ENCODE results near the gene RNF123. TPM values are rescaled to one million over a fixed set of nuclear protein-coding genes. Genes with fewer than 3 reads are reported as not detected.
A peak's percentile ranks its signal among the peaks of the same experiment; 100 is the strongest.

Gene RNF123
- total RNA-seq, 1 donor from 2014 or later: 54.3 TPM

DNA sequence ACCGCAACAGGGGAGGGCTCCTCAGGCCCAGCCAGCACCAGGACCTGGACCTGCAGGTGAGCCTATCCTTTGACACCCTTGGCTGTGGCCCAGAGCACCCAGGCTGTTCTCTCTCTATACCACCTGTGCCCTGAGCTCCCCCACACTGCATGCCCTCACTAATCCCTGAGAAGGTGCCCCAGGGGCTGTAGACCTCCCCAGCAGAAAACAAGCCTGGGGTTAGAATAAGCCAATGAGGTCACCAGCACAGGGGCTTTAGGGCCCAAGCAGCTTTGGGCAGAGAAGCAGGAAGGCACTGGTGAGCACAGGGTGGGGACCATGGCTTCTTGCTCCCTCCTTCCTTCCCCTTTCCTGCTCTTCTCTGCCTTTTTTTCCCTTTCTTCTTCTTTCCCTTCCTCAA, 25.5 kb upstream of the RNF123 start:
- intact Hi-C loops (cut with micrococcal nuclease): no loop called here
- no peaks in the 10 kb centered on the region for H3K4me1 Mint-ChIP-seq (ENCODE audit: low read depth)

DNA sequence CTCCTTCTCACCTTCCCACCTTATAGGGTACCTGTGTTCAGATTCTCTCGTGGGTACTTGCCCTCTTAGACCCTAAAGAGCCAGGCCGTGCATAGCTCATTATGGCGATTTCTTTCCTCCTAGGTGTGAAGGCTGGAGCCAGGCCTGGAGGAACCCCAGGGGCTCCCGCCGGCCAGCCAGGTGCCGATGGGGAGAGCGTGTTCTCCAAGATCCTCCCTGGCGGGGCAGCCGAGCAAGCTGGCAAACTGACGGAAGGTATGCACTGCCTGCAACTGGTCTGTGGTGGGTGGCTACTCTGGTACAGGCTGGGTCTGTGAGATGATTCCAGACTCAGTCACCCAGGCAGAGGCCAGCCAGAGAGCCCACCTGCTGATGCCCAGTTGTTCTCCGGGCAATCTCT, 25.1 kb upstream of the RNF123 start:
- intact Hi-C loops (cut with micrococcal nuclease): no loop called here
- Mint-ChIP-seq H3K27ac (no peak overlapping the region), H3K36me3 (ENCODE audit: low read depth) (no peaks in the 10 kb centered on the region), H3K4me3 (no peak overlapping the region), H3K4me1 (ENCODE audit: low read depth) (no peaks in the 10 kb centered on the region), H3K9me3 (no peaks in the 10 kb centered on the region), H3K27me3 (ENCODE audit: insufficient read depth) (no peaks in the 10 kb centered on the region)
- no peak for DNase-seq (ENCODE audit: low spot score)

More for the DNA sequence above, 25.5 kb upstream of the RNF123 start:
- H3K9me3 Mint-ChIP-seq: no peaks in the 10 kb centered on the region
- no peaks in the 10 kb centered on the region for H3K36me3 Mint-ChIP-seq (ENCODE audit: low read depth)
- no peak overlapping the region for H3K27ac Mint-ChIP-seq
- no peak overlapping the region for H3K4me3 Mint-ChIP-seq
- H3K27me3 Mint-ChIP-seq (ENCODE audit: insufficient read depth): no peaks in the 10 kb centered on the region
- no peak for DNase-seq (ENCODE audit: low spot score)

GRCh38 chr3:49665822-49666519, 23.4 kb upstream of the RNF123 start:
- intact Hi-C loops (cut with micrococcal nuclease): no loop called here
- H3K27me3 Mint-ChIP-seq (ENCODE audit: insufficient read depth): no peaks in the 10 kb centered on the region
- H3K36me3 Mint-ChIP-seq (ENCODE audit: low read depth): no peaks in the 10 kb centered on the region
- DNase-seq (ENCODE audit: low spot score): no peak
- no peak overlapping the region for H3K27ac Mint-ChIP-seq
- H3K4me1 Mint-ChIP-seq (ENCODE audit: low read depth): no peaks in the 10 kb centered on the region
- H3K9me3 Mint-ChIP-seq: no peaks in the 10 kb centered on the region
- H3K4me3 Mint-ChIP-seq: no peak overlapping the region

DNA sequence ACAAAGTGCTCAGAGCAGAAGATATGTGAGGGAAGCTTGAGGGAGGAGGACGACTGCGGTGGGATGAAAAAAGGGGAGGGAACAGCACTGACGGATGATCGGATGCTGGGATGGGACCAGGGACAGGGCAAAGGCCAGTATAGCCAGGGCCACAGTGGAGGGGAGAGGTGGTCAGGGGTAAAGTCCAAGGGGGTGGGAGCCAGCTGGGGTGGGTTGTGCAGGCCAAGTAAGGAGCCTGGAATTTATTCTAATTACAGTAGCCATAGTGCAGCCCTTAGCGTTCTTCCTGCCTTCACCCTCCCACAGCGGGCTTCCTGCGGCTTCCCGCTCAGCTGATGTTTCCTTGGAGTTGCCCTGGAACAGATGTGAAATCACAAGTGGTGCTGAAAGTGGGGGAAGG, 22.8 kb upstream of the RNF123 start:
- Mint-ChIP-seq H3K36me3 (ENCODE audit: low read depth) (no peaks in the 10 kb centered on the region), H3K27ac (no peak overlapping the region), H3K27me3 (ENCODE audit: insufficient read depth) (no peaks in the 10 kb centered on the region), H3K4me1 (ENCODE audit: low read depth) (peaks cover under 1% of the 10 kb centered on the region), H3K9me3 (no peaks in the 10 kb centered on the region), H3K4me3 (no peak overlapping the region)
- no peak for DNase-seq (ENCODE audit: low spot score)
- intact Hi-C loops (cut with micrococcal nuclease): no loop called here

DNA sequence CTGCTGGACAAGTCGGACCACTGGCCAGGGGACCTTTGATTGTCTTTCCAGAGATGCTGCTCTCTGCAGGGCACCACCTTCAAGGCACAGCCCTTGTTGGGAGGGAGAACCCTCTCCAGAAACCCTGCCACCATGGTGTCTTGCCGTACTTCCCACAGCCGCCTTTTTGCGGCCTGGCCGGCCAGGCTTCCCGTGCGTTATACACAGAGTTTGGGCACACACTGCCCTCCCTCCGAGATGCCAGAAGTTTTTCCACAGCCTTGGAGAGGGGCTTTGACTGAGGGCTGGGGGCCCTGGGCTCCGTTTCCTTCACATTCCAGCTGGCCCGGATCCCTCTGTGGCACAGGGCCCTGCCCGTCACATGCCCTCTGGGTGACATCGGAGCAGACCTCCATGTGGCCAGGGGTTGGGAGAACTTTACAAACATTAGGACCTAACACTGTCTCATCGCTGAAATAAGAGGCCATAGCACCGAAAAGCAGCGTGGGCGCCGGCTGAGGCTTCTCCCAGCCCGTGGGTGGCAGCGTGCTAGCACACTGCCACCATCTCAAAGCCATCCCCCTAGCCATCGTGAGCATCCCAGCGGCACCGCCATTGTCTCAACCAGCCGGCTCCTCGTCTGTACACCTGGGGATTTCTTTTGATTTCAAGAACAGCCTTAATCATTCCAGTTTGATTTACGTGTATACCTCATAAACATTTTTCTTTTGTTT, 21.5 kb upstream of the RNF123 start:
- Mint-ChIP-seq H3K27ac (no peak overlapping the region), H3K27me3 (ENCODE audit: insufficient read depth) (no peaks in the 10 kb centered on the region), H3K9me3 (no peaks in the 10 kb centered on the region), H3K4me3 (no peak overlapping the region), H3K4me1 (ENCODE audit: low read depth) (peaks cover 8% of the 10 kb centered on the region), H3K36me3 (ENCODE audit: low read depth) (no peaks in the 10 kb centered on the region)
- intact Hi-C loops (cut with micrococcal nuclease): no loop called here
- DNase-seq (ENCODE audit: low spot score): no peak

DNA sequence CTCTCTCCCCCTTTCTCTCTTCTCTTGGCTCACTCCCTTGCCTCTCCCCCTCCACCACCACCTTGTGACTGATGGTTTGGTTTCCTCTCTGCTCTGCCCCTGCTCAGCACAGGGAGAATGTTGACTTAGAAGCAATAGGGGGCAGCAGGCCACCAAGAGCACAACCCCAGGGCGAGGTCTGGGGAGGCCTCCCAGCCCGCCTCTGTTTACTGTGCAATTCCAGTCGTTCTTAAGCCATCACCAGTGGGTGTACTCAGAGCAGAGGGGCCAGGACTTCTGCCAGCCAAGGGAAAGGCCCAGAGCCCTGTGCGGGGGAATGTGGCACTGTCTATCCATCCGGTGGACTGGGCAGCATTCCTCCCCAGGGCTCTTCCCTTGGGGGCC, 21.0 kb upstream of the RNF123 start:
- Mint-ChIP-seq H3K27me3 (ENCODE audit: insufficient read depth) (no peaks in the 10 kb centered on the region), H3K36me3 (ENCODE audit: low read depth) (no peaks in the 10 kb centered on the region), H3K27ac (no peak overlapping the region), H3K9me3 (no peaks in the 10 kb centered on the region), H3K4me3 (no peak overlapping the region), H3K4me1 (ENCODE audit: low read depth) (peaks cover 13% of the 10 kb centered on the region)
- no peak for DNase-seq (ENCODE audit: low spot score)
- intact Hi-C loops (cut with micrococcal nuclease): no loop called here

GRCh38 chr3:49668861-49669260, 20.5 kb upstream of the RNF123 start:
- no peak for DNase-seq (ENCODE audit: low spot score)
- Mint-ChIP-seq H3K4me1 (ENCODE audit: low read depth) (peaks cover 14% of the 10 kb centered on the region), H3K36me3 (ENCODE audit: low read depth) (no peaks in the 10 kb centered on the region), H3K27ac (no peak overlapping the region), H3K9me3 (no peaks in the 10 kb centered on the region), H3K4me3 (no peak overlapping the region), H3K27me3 (ENCODE audit: insufficient read depth) (no peaks in the 10 kb centered on the region)
- intact Hi-C loops (cut with micrococcal nuclease): no loop called here

DNA sequence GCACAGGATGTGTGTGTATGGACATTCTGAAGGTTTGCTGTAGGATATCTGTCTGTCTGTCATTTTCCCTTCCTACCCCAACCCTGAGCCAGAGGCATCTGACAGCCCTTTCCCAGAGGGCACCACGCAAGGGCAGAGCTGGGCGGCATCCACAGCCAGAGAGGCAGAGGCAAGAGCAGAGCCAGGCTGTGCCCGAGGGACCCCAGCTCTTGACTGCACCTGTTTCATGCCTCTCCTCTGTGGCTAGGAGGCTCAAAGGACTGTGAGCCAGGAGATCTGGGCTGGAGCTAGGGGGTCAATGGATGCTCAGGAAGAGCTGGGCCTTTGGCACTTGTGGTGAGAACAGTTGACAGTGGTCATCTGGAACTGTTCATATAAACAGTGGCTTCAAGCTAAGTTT, 20.0 kb upstream of the RNF123 start:
- DNase-seq (ENCODE audit: low spot score): no peak
- Mint-ChIP-seq H3K4me1 (ENCODE audit: low read depth) (peaks cover 14% of the 10 kb centered on the region), H3K27ac (no peak overlapping the region), H3K9me3 (no peaks in the 10 kb centered on the region), H3K4me3 (no peak overlapping the region), H3K27me3 (ENCODE audit: insufficient read depth) (no peaks in the 10 kb centered on the region), H3K36me3 (ENCODE audit: low read depth) (no peaks in the 10 kb centered on the region)
- intact Hi-C loops (cut with micrococcal nuclease): no loop called here

DNA sequence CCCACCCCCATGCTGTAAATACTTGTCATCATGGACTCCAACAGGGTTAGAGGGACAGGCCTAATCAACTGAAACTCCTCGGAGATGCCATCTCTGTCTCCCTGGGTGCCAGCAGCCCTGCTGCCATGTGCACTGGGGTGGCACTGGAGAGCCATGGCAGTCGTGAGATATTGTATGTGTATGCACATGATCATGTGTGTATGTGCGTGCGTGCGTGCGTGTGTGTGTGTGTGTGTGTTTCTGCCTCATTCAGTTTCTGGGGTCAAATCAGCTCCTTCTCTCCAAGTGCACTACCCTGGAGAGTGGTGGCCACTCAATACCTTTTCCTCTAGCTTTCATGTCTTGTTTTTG, 18.4 kb upstream of the RNF123 start:
- H3K4me3 Mint-ChIP-seq: no peak overlapping the region
- no peak overlapping the region for H3K27ac Mint-ChIP-seq
- peaks cover 5% of the 10 kb centered on the region for H3K36me3 Mint-ChIP-seq (ENCODE audit: low read depth)
- intact Hi-C loops (cut with micrococcal nuclease): loop anchor here (1.0 to 5.0 kb wide), 6 partner anchors 105 to 644 kb away; partner anchors contain the start of genes GNAI2, HYAL3, IMPDH2 and NAA80
- no peaks in the 10 kb centered on the region for H3K9me3 Mint-ChIP-seq
- no peaks in the 10 kb centered on the region for H3K27me3 Mint-ChIP-seq (ENCODE audit: insufficient read depth)
- H3K4me1 Mint-ChIP-seq (ENCODE audit: low read depth): peaks cover 19% of the 10 kb centered on the region
- DNase-seq (ENCODE audit: low spot score): no peak

DNA sequence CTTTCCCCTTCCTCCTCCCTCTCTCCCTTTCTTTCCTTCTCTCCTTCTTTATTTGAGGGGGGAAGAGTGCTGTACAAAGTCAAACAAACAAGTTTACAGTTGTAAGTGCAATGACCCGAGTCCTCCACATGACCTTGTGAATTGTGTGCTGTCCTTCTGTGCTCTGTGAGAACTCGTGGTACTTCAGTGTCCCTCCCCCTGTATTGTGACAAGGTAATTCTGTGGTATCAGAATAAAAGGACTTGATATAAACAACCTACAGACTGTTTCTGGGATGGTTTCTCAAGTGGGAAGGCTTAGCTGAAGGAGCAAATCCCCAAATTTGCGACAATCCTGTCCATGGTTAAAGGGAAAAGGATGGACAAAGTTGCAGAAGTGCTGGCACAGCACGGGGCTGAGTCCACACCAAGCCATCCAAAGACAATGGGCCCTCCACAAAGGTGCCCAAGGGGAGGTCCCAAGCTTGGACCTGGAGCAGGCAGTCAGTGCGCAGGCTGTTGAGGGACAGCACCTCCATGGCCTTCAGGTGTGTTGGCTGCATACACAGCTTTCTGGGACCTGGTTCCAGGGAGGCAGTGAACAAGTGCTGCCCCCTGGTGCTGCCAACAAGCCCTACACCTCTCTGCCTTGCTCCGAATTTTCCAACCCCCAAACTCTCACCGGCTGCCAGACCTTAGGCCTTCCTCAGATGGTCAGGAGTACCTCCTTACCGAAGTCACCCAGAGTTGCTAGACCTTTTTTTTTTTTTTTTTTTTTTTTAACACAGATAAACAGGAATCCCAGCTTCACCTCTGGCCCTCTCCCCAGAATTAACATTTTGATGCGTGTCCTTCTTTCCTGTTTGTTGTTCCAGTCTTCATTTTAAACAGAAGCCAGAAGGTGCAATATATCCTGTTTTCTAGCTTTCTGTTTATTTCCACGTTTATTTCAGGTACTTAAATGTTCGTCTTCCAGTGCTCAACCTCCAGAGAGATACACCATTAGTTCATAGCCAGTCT, 17.8 kb upstream of the RNF123 start:
- Mint-ChIP-seq H3K4me3 (peak overlapping the region; percentile 79), H3K36me3 (ENCODE audit: low read depth) (peaks cover 8% of the 10 kb centered on the region), H3K27ac (peak overlapping the region; percentile 75), H3K27me3 (ENCODE audit: insufficient read depth) (no peaks in the 10 kb centered on the region), H3K4me1 (ENCODE audit: low read depth) (peaks cover 19% of the 10 kb centered on the region), H3K9me3 (no peaks in the 10 kb centered on the region)
- intact Hi-C loops (cut with micrococcal nuclease): loop anchor here (1.0 to 5.0 kb wide), 6 partner anchors 105 to 644 kb away; partner anchors contain the start of genes GNAI2, HYAL3, IMPDH2 and NAA80
- peak; percentile 62 for DNase-seq (ENCODE audit: low spot score)

GRCh38 chr3:49673121-49673714, 16.1 kb upstream of the RNF123 start:
- Mint-ChIP-seq H3K4me1 (ENCODE audit: low read depth) (peaks cover 19% of the 10 kb centered on the region), H3K27me3 (ENCODE audit: insufficient read depth) (no peaks in the 10 kb centered on the region), H3K27ac (peak overlapping the region; percentile 96), H3K9me3 (no peaks in the 10 kb centered on the region), H3K36me3 (ENCODE audit: low read depth) (peaks cover 15% of the 10 kb centered on the region), H3K4me3 (peak overlapping the region; percentile 87)
- no peak for DNase-seq (ENCODE audit: low spot score)
- intact Hi-C loops (cut with micrococcal nuclease): loop anchor here (1.0 to 5.0 kb wide), 6 partner anchors 113 to 646 kb away; partner anchors contain the start of genes BSN, GNAI2, HYAL3 and IMPDH2

GRCh38 chr3:49673715-49674496, 15.5 kb upstream of the RNF123 start, which contains the start of gene APEH:
APEH (plus strand) TSS chr3:49674351; CDS start chr3:49674402, 51 bp downstream.
- peak; percentile 96 for DNase-seq (ENCODE audit: low spot score)
- intact Hi-C loops (cut with micrococcal nuclease): loop anchor here (1.0 to 5.0 kb wide), 12 partner anchors 15 to 1117 kb away; partner anchors contain the start of genes AMIGO3, BSN, DAG1 and GMPPB
- no peaks in the 10 kb centered on the region for H3K9me3 Mint-ChIP-seq

More at GRCh38 chr3:49673715-49674496, 15.5 kb upstream of the RNF123 start, which contains the start of gene APEH:
- H3K27ac Mint-ChIP-seq: peak within 1 kb of the TSS; percentile 96
- H3K36me3 Mint-ChIP-seq (ENCODE audit: low read depth): peaks cover 17% of the 10 kb centered on the region
- peak within 1 kb of the TSS; percentile 87 for H3K4me3 Mint-ChIP-seq
- H3K27me3 Mint-ChIP-seq (ENCODE audit: insufficient read depth): no peaks in the 10 kb centered on the region
- H3K4me1 Mint-ChIP-seq (ENCODE audit: low read depth): peaks cover 19% of the 10 kb centered on the region

Measured in activated T-helper 1 cell treated with anti-CD3 and anti-CD28 coated beads, Interleukin-12 subunit alpha, Interleukin-12 subunit beta, Interleukin-2, Interleukin-4 antibody, amounts not matched to agents 30 ng/mL and 10 ng/mL and 1 ng/mL, durations not matched to agents 14 hours and 24 hours and 36 hours (primary cell).